Glutamatergic neuron (in vitro differentiated cells): ENCODE results near the gene EXD1. TPM values are rescaled to one million over a fixed set of nuclear protein-coding genes. Genes with fewer than 3 reads are reported as not detected.

Source experiments
- DNase-seq: peaks from one replicate; pipeline ENCODE4 v3.0.0; 2022
- H3K27ac Mint-ChIP-seq: one replicate; pipeline ENCODE4 v1.8.0; 2020; ENCODE audit warnings: mild to moderate bottlenecking, mixed read lengths, inconsistent platforms; ENCODE audit not compliant: unreplicated experiment
- H3K27me3 Mint-ChIP-seq: one replicate; pipeline ENCODE4 v1.8.0; 2020; ENCODE audit warnings: mild to moderate bottlenecking, moderate library complexity, mixed read lengths, inconsistent platforms; ENCODE audit not compliant: unreplicated experiment
- H3K36me3 Mint-ChIP-seq: one replicate; pipeline ENCODE4 v1.8.0; 2020; ENCODE audit warnings: mild to moderate bottlenecking, mixed read lengths, inconsistent platforms; ENCODE audit not compliant: unreplicated experiment
- H3K4me1 Mint-ChIP-seq: one replicate; pipeline ENCODE4 v1.8.0; 2020; ENCODE audit warnings: mild to moderate bottlenecking, low read depth, mixed read lengths, inconsistent platforms; ENCODE audit not compliant: unreplicated experiment
- H3K4me3 Mint-ChIP-seq: one replicate; pipeline ENCODE4 v1.8.0; 2020; ENCODE audit warnings: mild to moderate bottlenecking, mixed read lengths, inconsistent platforms; ENCODE audit not compliant: unreplicated experiment
- H3K9me3 Mint-ChIP-seq: one replicate; pipeline ENCODE4 v1.8.0; 2020; ENCODE audit warnings: mild to moderate bottlenecking, moderate library complexity, mixed read lengths, inconsistent platforms; ENCODE audit not compliant: unreplicated experiment
- CTCF ChIP-seq: fragments of 200-600 bp; sonication (generic); IDR thresholded peaks from one replicate; pipeline ENCODE4 v1.5.0; 2021; ENCODE audit not compliant: partially characterized antibody, unreplicated experiment
- total RNA-seq: library from RNA; stranded (reverse); fragmentation: NEBNext Ultra II Directional; extraction: Animal tissue kit (Norgen Biotek cat#: 25700); gene quantifications from one replicate; pipeline ENCODE4 v1.2.1, GENCODE V29; 2021; ENCODE audit not compliant: unreplicated experiment

Gene EXD1
- total RNA-seq, 1 donor from 2014 or later, result not detected

- no peak for TF ChIP-seq CTCF
- Mint-ChIP-seq H3K9me3 (no peaks in the 10 kb centered on the region), H3K27ac (no peak overlapping the region), H3K27me3 (no peaks in the 10 kb centered on the region), H3K4me1 (no peaks in the 10 kb centered on the region), H3K36me3 (no peaks in the 10 kb centered on the region), H3K4me3 (no peak overlapping the region)
- no peak for DNase-seq
These were observed 68.8 kb downstream of the EXD1 start for GRCh38 chr15:41161736-41162135.

GRCh38 chr15:41161336-41161735 lies 69.2 kb downstream of the EXD1 start:
- no peaks in the 10 kb centered on the region for H3K27me3 Mint-ChIP-seq
- H3K27ac Mint-ChIP-seq, result no peak overlapping the region
- DNase-seq, result no peak
- no peaks in the 10 kb centered on the region for H3K9me3 Mint-ChIP-seq
- H3K36me3 Mint-ChIP-seq, result no peaks in the 10 kb centered on the region
- H3K4me1 Mint-ChIP-seq, result no peaks in the 10 kb centered on the region
- no peak overlapping the region for H3K4me3 Mint-ChIP-seq
- no peak for TF ChIP-seq CTCF

- no peak for DNase-seq
- H3K9me3 Mint-ChIP-seq, result no peaks in the 10 kb centered on the region
- H3K27me3 Mint-ChIP-seq, result no peaks in the 10 kb centered on the region
- H3K36me3 Mint-ChIP-seq, result no peaks in the 10 kb centered on the region
- H3K4me3 Mint-ChIP-seq, result no peak overlapping the region
- no peak for TF ChIP-seq CTCF
- H3K27ac Mint-ChIP-seq, result no peak overlapping the region
- H3K4me1 Mint-ChIP-seq, result no peaks in the 10 kb centered on the region
These were observed 69.8 kb downstream of the EXD1 start for GRCh38 chr15:41160639-41161315.

- Mint-ChIP-seq H3K9me3 (peaks cover 3% of the 10 kb centered on the region), H3K36me3 (no peaks in the 10 kb centered on the region), H3K4me3 (no peak overlapping the region), H3K4me1 (no peaks in the 10 kb centered on the region), H3K27ac (no peak overlapping the region), H3K27me3 (no peaks in the 10 kb centered on the region)
- DNase-seq, result no peak
- no peak for TF ChIP-seq CTCF
These were observed 76.1 kb downstream of the EXD1 start for GRCh38 chr15:41154412-41154811.

- TF ChIP-seq CTCF, result no peak
- DNase-seq, result no peak
- Mint-ChIP-seq H3K4me1 (no peaks in the 10 kb centered on the region), H3K27me3 (no peaks in the 10 kb centered on the region), H3K36me3 (no peaks in the 10 kb centered on the region), H3K27ac (no peak overlapping the region), H3K9me3 (peaks cover 3% of the 10 kb centered on the region), H3K4me3 (no peak overlapping the region)
These were observed 76.8 kb downstream of the EXD1 start for GRCh38 chr15:41153733-41154132.
